HUES64 (cell line): ENCODE results near the gene NDUFA13.

Experiments
- H3K27ac ChIP-seq: 2 replicates; pipeline ENCODE4 v1.7.0; 2013; ENCODE audit warnings: low read depth, low read length, inconsistent platforms
- H3K27me3 ChIP-seq: 2 replicates; pipeline ENCODE4 v1.6.1; 2013; ENCODE audit warnings: mild to moderate bottlenecking, low read length; ENCODE audit not compliant: insufficient read depth
- H3K36me3 ChIP-seq: 2 replicates; pipeline ENCODE4 v1.6.1; 2013; ENCODE audit warnings: mild to moderate bottlenecking, low read length; ENCODE audit not compliant: insufficient read depth
- H3K4me1 ChIP-seq: 2 replicates; pipeline ENCODE4 v1.6.1; 2013; ENCODE audit warnings: mild to moderate bottlenecking, low read length, moderate library complexity; ENCODE audit not compliant: insufficient read depth
- H3K4me3 ChIP-seq: 2 replicates; pipeline ENCODE4 v1.5.1; 2013; ENCODE audit warnings: mild to moderate bottlenecking, low read length, moderate library complexity
- H3K9ac ChIP-seq: 2 replicates; pipeline ENCODE4 v1.6.1; 2013; ENCODE audit warnings: mild to moderate bottlenecking, low read depth, low read length
- H3K9me3 ChIP-seq: 2 replicates; pipeline ENCODE4 v1.6.1; 2013; ENCODE audit warnings: low read depth, low read length; ENCODE audit not compliant: insufficient read depth
- WGBS: fragments of 150-250, 120-280 bp; methylation state at CpG from one replicate; pipeline ENCODE4 v1.1.7; 2013; ENCODE audit warnings: missing lambda C conversion rate; 5-methylcytosine and 5-hydroxymethylcytosine counted together

The NDUFA13 gene

GRCh38 chr19:19491321-19492025, 24.6 kb upstream of the NDUFA13 start:
- H3K36me3 ChIP-seq, result peaks cover 44% of the 10 kb centered on the region
- H3K4me3 ChIP-seq, result no peak overlapping the region
- peaks cover 27% of the 10 kb centered on the region for H3K4me1 ChIP-seq
- 95% methylated on average over 15 of the region's 15 CpGs for WGBS
- no peak overlapping the region for H3K27ac ChIP-seq
- no peaks in the 10 kb centered on the region for H3K9me3 ChIP-seq
- no peaks in the 10 kb centered on the region for H3K27me3 ChIP-seq
- no peak overlapping the region for H3K9ac ChIP-seq

GRCh38 chr19:19492026-19492610, 23.9 kb upstream of the NDUFA13 start:
- Histone ChIP-seq H3K36me3 (peaks cover 51% of the 10 kb centered on the region), H3K9ac (no peak overlapping the region), H3K4me3 (no peak overlapping the region), H3K27me3 (no peaks in the 10 kb centered on the region), H3K27ac (no peak overlapping the region), H3K4me1 (peaks cover 27% of the 10 kb centered on the region), H3K9me3 (no peaks in the 10 kb centered on the region)
- 94% methylated on average over 21 of the region's 21 CpGs for WGBS

- 95% methylated on average over 15 of the region's 15 CpGs for WGBS
- no peaks in the 10 kb centered on the region for H3K27me3 ChIP-seq
- no peak overlapping the region for H3K9ac ChIP-seq
- H3K36me3 ChIP-seq, result peaks cover 70% of the 10 kb centered on the region
- no peak overlapping the region for H3K27ac ChIP-seq
- H3K4me3 ChIP-seq, result no peak overlapping the region
- H3K9me3 ChIP-seq, result no peaks in the 10 kb centered on the region
- peaks cover 12% of the 10 kb centered on the region for H3K4me1 ChIP-seq
Observed at GRCh38 chr19:19493841-19494546, 22.0 kb upstream of the NDUFA13 start.

DNA sequence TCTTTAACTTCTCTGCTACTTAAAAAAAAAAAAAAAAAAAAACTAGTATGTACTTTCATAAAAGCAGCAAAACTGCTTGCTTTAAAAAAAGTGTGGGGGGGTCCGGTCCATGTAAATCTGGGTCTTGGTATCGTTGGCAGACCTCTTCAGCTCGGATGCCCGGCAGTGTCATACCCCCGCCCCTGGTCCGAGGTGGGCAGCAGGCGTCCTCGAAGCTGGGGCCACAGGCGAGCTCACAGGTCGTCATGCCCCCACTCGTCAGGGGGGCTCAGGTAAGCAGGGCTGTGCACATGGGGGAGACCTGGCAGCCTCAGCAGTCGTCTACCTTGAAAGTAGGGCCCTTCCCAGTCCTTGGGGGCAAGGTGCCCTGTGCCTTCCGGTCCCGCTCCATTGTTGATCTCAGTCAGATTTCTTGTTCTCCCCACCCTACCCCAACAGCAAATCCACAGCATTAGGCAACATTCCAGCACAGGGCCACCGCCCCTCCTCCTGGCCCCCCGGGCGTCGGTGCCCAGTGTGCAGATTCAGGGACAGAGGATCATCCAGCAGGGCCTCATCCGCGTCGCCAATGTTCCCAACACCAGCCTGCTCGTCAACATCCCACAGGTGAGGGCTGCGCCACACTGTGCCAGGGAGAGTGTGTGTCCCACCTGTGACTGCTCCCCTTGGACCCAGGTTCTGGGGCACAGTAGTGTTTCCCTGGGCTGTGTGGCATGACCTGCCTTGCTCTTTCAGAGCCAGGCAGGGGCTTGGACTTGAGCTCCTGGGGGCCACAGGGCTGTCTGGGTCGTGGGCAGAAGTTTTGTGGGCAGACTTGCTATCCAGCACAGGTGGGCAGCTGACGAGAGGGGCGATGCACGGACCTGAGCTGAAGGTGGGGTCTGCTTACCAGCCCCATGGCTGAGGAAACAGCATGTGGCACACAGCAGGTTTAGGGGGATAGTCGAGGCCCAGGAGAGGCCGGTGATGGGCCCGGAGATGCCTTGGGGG, 20.1 kb upstream of the NDUFA13 start:
- peaks cover 86% of the 10 kb centered on the region for H3K36me3 ChIP-seq
- H3K9ac ChIP-seq, result no peak overlapping the region
- H3K27me3 ChIP-seq, result no peaks in the 10 kb centered on the region
- H3K27ac ChIP-seq, result no peak overlapping the region
- no peak overlapping the region for H3K4me3 ChIP-seq
- no peaks in the 10 kb centered on the region for H3K4me1 ChIP-seq
- 96% methylated on average over 30 of the region's 30 CpGs for WGBS
- H3K9me3 ChIP-seq, result no peaks in the 10 kb centered on the region

GRCh38 chr19:19498255-19498991, 17.6 kb upstream of the NDUFA13 start:
- Histone ChIP-seq H3K9ac (no peak overlapping the region), H3K27ac (no peak overlapping the region), H3K4me3 (no peak overlapping the region), H3K4me1 (no peaks in the 10 kb centered on the region), H3K27me3 (no peaks in the 10 kb centered on the region), H3K36me3 (peaks cover 95% of the 10 kb centered on the region), H3K9me3 (no peaks in the 10 kb centered on the region)
- 95% methylated on average over 33 of the region's 33 CpGs for WGBS

DNA sequence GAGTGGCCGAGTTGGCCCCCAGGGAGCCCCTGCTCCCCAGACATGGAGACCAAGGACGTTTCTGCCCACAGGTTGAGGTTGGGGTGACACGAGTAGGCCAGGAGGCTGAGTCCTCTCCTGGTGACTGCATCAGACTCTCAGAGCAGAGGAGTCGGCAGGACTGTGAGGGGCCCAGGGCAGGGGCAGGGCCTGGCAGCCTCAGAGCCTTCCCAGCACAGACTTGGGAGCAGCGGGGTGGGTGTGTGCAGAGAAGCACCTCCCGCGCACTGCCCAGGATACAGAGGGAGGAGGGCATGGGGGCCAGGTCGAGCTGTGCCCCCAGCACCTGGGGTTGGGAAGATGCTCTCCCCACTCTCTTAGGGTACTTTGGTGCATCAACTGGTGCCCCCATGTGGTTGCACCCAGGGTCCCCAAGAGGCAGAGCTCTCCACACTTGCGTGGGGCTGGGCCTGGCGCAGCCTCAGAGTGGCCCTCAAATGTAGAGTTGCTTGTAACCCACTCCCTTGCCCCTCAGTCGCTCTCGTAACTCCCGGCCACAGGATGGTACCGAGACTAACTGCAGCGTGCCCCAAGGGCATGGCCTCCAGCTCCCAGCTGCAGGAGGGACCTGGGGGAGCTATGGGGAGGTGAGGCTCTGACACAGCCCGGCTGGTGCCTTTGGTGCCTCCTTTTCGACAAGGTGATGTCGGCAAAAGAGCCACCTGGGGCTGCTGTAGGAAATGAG, 16.6 kb upstream of the NDUFA13 start:
- H3K4me1 ChIP-seq, result no peaks in the 10 kb centered on the region
- H3K9me3 ChIP-seq, result no peaks in the 10 kb centered on the region
- no peak overlapping the region for H3K27ac ChIP-seq
- WGBS, result 94% methylated on average over 18 of the region's 18 CpGs
- no peaks in the 10 kb centered on the region for H3K27me3 ChIP-seq
- no peak overlapping the region for H3K9ac ChIP-seq
- H3K4me3 ChIP-seq, result no peak overlapping the region
- peaks cover 96% of the 10 kb centered on the region for H3K36me3 ChIP-seq

GRCh38 chr19:19500975-19501644, 14.9 kb upstream of the NDUFA13 start:
- no peak overlapping the region for H3K4me3 ChIP-seq
- H3K27ac ChIP-seq, result no peak overlapping the region
- H3K4me1 ChIP-seq, result no peaks in the 10 kb centered on the region
- 94% methylated on average over 34 of the region's 34 CpGs for WGBS
- H3K36me3 ChIP-seq, result peaks cover 100% of the 10 kb centered on the region
- H3K27me3 ChIP-seq, result no peaks in the 10 kb centered on the region
- no peaks in the 10 kb centered on the region for H3K9me3 ChIP-seq
- no peak overlapping the region for H3K9ac ChIP-seq

- Histone ChIP-seq H3K36me3 (peaks cover 100% of the 10 kb centered on the region), H3K9ac (no peak overlapping the region)
- 96% methylated on average over 26 of the region's 26 CpGs for WGBS
Observed at GRCh38 chr19:19501798-19502197, 14.2 kb upstream of the NDUFA13 start.

GRCh38 chr19:19502281-19502680, 13.7 kb upstream of the NDUFA13 start:
- no peak overlapping the region for H3K4me3 ChIP-seq
- peaks cover 100% of the 10 kb centered on the region for H3K36me3 ChIP-seq
- no peaks in the 10 kb centered on the region for H3K9me3 ChIP-seq
- 97% methylated on average over 19 of the region's 19 CpGs for WGBS
- H3K27me3 ChIP-seq, result no peaks in the 10 kb centered on the region
- H3K4me1 ChIP-seq, result no peaks in the 10 kb centered on the region
- no peak overlapping the region for H3K27ac ChIP-seq
- H3K9ac ChIP-seq, result no peak overlapping the region

More at GRCh38 chr19:19501798-19502197, 14.2 kb upstream of the NDUFA13 start:
- H3K27ac ChIP-seq, result no peak overlapping the region
- H3K4me1 ChIP-seq, result no peaks in the 10 kb centered on the region
- H3K27me3 ChIP-seq, result no peaks in the 10 kb centered on the region
- no peaks in the 10 kb centered on the region for H3K9me3 ChIP-seq
- no peak overlapping the region for H3K4me3 ChIP-seq
